WTC11 (cell line): ENCODE results near the gene RASGEF1C. TPM values are rescaled to one million over a fixed set of nuclear protein-coding genes. Genes with fewer than 3 reads are reported as not detected.

Experiments
- ATAC-seq: fragments of 200-7000 bp; cut with Tn5 transposase; 2 replicates; pipeline ENCODE4 v1.10.0; 2021; ENCODE audit warnings: mild to moderate bottlenecking, moderate library complexity
- CTCF ChIA-PET: fragments of 300-600 bp; sonication (Branson Sonifier 250); formaldehyde crosslinking; loops from one replicate; lab custom pipeline; 2021; ENCODE audit warnings: antibody characterized with exemption; lab: Charles Lee
- POLR2A ChIA-PET: fragments of 350-600 bp; sonication (Branson Sonifier 250); formaldehyde crosslinking; loops from one replicate; lab custom pipeline; 2021; ENCODE audit warnings: antibody characterized with exemption; lab: Charles Lee
- DNase-seq: peaks from one replicate; pipeline ENCODE4 v3.0.0; 2021; ENCODE audit warnings: low spot score
- H3K27ac Mint-ChIP-seq: 2 replicates; pipeline ENCODE4 v1.8.0; 2021; ENCODE audit warnings: mixed read lengths
- H3K27me3 Mint-ChIP-seq: 2 replicates; pipeline ENCODE4 v1.8.0; 2021; ENCODE audit warnings: low read depth, mild to moderate bottlenecking, moderate library complexity, mixed read lengths
- H3K36me3 Mint-ChIP-seq: 2 replicates; pipeline ENCODE4 v1.8.0; 2021; ENCODE audit warnings: mixed read lengths
- H3K4me1 Mint-ChIP-seq: 2 replicates; pipeline ENCODE4 v1.8.0; 2022; ENCODE audit warnings: mixed read lengths
- H3K4me3 Mint-ChIP-seq: 2 replicates; pipeline ENCODE4 v1.8.0; 2021; ENCODE audit warnings: mild to moderate bottlenecking, moderate library complexity, mixed read lengths
- H3K9me3 Mint-ChIP-seq: 2 replicates; pipeline ENCODE4 v1.8.0; 2021; ENCODE audit warnings: mixed read lengths
- E2F1 ChIP-seq: sonication (generic); formaldehyde crosslinking; IDR thresholded peaks from 2 replicates; pipeline ENCODE4 v1.8.0; 2022; ENCODE audit warnings: mild to moderate bottlenecking, missing genetic modification reagents
- NR3C1 ChIP-seq: sonication (generic); formaldehyde crosslinking; conservative IDR thresholded peaks from 2 replicates; pipeline ENCODE4 v1.8.1; 2023; ENCODE audit warnings: low read depth, mild to moderate bottlenecking, missing genetic modification reagents
- PRRX2 ChIP-seq: fragments of 250-450 bp; sonication (Bioruptor Pico); IDR thresholded peaks from 2 replicates; pipeline ENCODE4 v1.8.0; 2021; ENCODE audit warnings: mild to moderate bottlenecking
- RELA ChIP-seq: sonication (generic); formaldehyde crosslinking; IDR thresholded peaks from 2 replicates; pipeline ENCODE4 v1.8.1; 2022; ENCODE audit warnings: missing genetic modification reagents, mild to moderate bottlenecking, borderline replicate concordance
- SMAD4 ChIP-seq: sonication (generic); formaldehyde crosslinking; IDR thresholded peaks from 2 replicates; pipeline ENCODE4 v1.8.0; 2022; ENCODE audit warnings: mild to moderate bottlenecking, missing genetic modification reagents
- SP1 ChIP-seq: sonication (generic); formaldehyde crosslinking; conservative IDR thresholded peaks from 2 replicates; pipeline ENCODE4 v1.8.1; 2022; ENCODE audit warnings: missing genetic modification reagents
- ZBTB21 ChIP-seq: sonication (generic); formaldehyde crosslinking; IDR thresholded peaks from 2 replicates; pipeline ENCODE4 v1.8.1; 2023; ENCODE audit warnings: mild to moderate bottlenecking, missing genetic modification reagents, borderline replicate concordance
- ZBTB43 ChIP-seq: sonication (generic); formaldehyde crosslinking; IDR thresholded peaks from 2 replicates; pipeline ENCODE4 v1.8.1; 2023; ENCODE audit warnings: mild to moderate bottlenecking, missing genetic modification reagents
- ZNF121 ChIP-seq: sonication (generic); formaldehyde crosslinking; IDR thresholded peaks from 2 replicates; pipeline ENCODE4 v1.8.0; 2023; ENCODE audit warnings: missing genetic modification reagents
- total RNA-seq: library from RNA; stranded (reverse); gene quantifications from 3 replicates; pipeline ENCODE4 v1.2.3, GENCODE V29; 2021
- TF ChIP-seq, protein P1 (sequence below): sonication (generic); formaldehyde crosslinking; IDR thresholded peaks from 2 replicates; pipeline ENCODE4 v1.8.1; 2022; ENCODE audit warnings: mild to moderate bottlenecking, missing genetic modification reagents, moderate library complexity, borderline replicate concordance
- TF ChIP-seq, protein P2 (sequence below): sonication (generic); formaldehyde crosslinking; IDR thresholded peaks from 2 replicates; pipeline ENCODE4 v1.8.0; 2023; ENCODE audit warnings: missing genetic modification reagents, mild to moderate bottlenecking, borderline replicate concordance
- TF ChIP-seq, protein P3 (sequence below): fragments of 200-600 bp; IDR thresholded peaks from 2 replicates; pipeline ENCODE4 v1.8.0; 2022; ENCODE audit warnings: antibody characterized with exemption

The RASGEF1C gene
- total RNA-seq, 1 experiment from 2014 or later: 0.96 TPM

DNA sequence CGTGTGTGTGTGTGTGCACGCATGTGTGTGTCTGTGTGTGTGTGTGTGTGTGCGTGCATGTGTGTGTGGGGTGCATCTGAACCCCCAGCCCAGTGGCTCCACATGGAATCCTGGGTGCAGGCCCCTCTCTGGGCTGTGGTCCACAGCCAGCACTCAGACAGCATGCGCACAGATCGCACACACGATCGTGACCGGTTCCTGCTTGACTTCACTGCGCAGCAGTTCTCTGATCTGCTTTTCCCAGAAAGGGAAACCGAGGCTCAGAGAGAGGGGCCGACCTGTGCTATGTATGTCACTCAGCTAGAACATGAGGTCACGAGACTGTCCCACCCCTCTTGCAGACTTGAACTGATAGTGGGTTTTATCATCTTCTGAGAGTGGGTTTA is 34.4 kb downstream of the RASGEF1C start (continued):
- TF ChIP-seq, protein P1, sequence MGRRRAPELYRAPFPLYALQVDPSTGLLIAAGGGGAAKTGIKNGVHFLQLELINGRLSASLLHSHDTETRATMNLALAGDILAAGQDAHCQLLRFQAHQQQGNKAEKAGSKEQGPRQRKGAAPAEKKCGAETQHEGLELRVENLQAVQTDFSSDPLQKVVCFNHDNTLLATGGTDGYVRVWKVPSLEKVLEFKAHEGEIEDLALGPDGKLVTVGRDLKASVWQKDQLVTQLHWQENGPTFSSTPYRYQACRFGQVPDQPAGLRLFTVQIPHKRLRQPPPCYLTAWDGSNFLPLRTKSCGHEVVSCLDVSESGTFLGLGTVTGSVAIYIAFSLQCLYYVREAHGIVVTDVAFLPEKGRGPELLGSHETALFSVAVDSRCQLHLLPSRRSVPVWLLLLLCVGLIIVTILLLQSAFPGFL (CRISPR knock-in tag): no peak
- no peak for TF ChIP-seq SP1

DNA sequence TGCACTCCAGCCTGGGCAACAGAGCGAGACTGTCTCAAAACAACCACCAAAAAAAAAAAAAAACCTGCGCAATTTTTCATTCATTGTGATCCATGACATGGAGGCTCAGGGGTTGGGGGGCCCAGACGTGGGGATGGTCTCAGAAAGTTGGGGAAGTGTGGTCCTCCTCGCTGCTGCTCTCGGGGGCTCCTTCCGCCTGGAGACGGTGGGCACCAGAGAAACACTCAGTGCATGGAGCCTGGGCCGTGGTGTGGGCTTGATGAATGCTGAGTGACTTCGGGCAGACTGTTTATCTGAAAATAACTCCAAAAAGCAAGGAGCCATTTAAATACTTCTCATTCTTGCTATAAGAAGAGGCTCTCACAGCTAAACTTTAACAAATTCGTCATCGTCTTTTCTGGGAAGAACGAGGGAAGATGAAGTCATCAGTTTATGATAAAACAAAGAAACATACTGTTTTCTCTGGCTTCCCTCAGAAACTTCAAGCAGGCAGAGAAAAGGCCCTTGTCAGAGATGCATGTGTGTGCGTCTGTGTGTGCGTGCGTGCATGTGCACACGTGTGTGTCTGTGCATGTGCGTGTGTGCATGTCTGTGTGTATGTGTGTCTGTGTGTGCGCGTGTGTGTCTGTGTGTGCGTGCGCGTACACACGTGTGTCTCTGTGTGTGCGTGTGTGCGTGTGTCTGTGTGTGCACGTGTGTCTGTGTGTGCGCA is 35.0 kb downstream of the RASGEF1C start:
- DNase-seq (no peak), ATAC-seq (no peak)
- ChIA-PET POLR2A (no interaction called here), CTCF (interaction anchor here (0.6 to 1.1 kb wide), 2 partner anchors 46 to 82 kb away, joined by 3 read pairs; no protein-coding TSS in a partner anchor)
- Mint-ChIP-seq H3K27ac (no peak overlapping the region; the same call in 1 of the 2 replicates), H3K4me1 (peaks cover 8% of the 10 kb centered on the region), H3K27me3 (no peaks in the 10 kb centered on the region; the same call in 1 of the 2 replicates), H3K4me3 (no peak overlapping the region), H3K36me3 (no peaks in the 10 kb centered on the region), H3K9me3 (no peaks in the 10 kb centered on the region)
- TF ChIP-seq, protein P2, sequence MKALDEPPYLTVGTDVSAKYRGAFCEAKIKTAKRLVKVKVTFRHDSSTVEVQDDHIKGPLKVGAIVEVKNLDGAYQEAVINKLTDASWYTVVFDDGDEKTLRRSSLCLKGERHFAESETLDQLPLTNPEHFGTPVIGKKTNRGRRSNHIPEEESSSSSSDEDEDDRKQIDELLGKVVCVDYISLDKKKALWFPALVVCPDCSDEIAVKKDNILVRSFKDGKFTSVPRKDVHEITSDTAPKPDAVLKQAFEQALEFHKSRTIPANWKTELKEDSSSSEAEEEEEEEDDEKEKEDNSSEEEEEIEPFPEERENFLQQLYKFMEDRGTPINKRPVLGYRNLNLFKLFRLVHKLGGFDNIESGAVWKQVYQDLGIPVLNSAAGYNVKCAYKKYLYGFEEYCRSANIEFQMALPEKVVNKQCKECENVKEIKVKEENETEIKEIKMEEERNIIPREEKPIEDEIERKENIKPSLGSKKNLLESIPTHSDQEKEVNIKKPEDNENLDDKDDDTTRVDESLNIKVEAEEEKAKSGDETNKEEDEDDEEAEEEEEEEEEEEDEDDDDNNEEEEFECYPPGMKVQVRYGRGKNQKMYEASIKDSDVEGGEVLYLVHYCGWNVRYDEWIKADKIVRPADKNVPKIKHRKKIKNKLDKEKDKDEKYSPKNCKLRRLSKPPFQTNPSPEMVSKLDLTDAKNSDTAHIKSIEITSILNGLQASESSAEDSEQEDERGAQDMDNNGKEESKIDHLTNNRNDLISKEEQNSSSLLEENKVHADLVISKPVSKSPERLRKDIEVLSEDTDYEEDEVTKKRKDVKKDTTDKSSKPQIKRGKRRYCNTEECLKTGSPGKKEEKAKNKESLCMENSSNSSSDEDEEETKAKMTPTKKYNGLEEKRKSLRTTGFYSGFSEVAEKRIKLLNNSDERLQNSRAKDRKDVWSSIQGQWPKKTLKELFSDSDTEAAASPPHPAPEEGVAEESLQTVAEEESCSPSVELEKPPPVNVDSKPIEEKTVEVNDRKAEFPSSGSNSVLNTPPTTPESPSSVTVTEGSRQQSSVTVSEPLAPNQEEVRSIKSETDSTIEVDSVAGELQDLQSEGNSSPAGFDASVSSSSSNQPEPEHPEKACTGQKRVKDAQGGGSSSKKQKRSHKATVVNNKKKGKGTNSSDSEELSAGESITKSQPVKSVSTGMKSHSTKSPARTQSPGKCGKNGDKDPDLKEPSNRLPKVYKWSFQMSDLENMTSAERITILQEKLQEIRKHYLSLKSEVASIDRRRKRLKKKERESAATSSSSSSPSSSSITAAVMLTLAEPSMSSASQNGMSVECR (CRISPR knock-in tag): no peak
- TF ChIP-seq NR3C1 (CRISPR knock-in tag) (no peak), ZBTB21 (CRISPR knock-in tag) (no peak), ZNF121 (CRISPR knock-in tag) (no peak), ZBTB43 (no peak), RELA (CRISPR knock-in tag) (no peak), PRRX2 (no peak)

GRCh38 chr5:180173198-180173544 is 35.8 kb downstream of the RASGEF1C start:
- no peak overlapping the region for H3K4me3 Mint-ChIP-seq
- no peak overlapping the region for H3K27ac Mint-ChIP-seq
- no peaks in the 10 kb centered on the region; the same call in 1 of the 2 replicates for H3K27me3 Mint-ChIP-seq
- ChIA-PET CTCF (interaction anchor here (0.6 to 1.1 kb wide), 2 partner anchors 45 to 82 kb away, joined by 3 read pairs; no protein-coding TSS in a partner anchor), POLR2A (no interaction called here)
- no peaks in the 10 kb centered on the region for H3K9me3 Mint-ChIP-seq
- DNase-seq (no peak), ATAC-seq (no peak)
- H3K36me3 Mint-ChIP-seq: no peaks in the 10 kb centered on the region
- peaks cover 11% of the 10 kb centered on the region for H3K4me1 Mint-ChIP-seq
- TF ChIP-seq, protein P3, sequence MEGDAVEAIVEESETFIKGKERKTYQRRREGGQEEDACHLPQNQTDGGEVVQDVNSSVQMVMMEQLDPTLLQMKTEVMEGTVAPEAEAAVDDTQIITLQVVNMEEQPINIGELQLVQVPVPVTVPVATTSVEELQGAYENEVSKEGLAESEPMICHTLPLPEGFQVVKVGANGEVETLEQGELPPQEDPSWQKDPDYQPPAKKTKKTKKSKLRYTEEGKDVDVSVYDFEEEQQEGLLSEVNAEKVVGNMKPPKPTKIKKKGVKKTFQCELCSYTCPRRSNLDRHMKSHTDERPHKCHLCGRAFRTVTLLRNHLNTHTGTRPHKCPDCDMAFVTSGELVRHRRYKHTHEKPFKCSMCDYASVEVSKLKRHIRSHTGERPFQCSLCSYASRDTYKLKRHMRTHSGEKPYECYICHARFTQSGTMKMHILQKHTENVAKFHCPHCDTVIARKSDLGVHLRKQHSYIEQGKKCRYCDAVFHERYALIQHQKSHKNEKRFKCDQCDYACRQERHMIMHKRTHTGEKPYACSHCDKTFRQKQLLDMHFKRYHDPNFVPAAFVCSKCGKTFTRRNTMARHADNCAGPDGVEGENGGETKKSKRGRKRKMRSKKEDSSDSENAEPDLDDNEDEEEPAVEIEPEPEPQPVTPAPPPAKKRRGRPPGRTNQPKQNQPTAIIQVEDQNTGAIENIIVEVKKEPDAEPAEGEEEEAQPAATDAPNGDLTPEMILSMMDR: no peak
- TF ChIP-seq SMAD4 (no peak), E2F1 (CRISPR knock-in tag) (no peak)
- TF ChIP-seq, protein P1 (CRISPR knock-in tag): no peak
- TF ChIP-seq, all 79 proteins: peak for 0
